ENCODE data around the gene SPATS2L.

SPATS2L gene

DNA sequence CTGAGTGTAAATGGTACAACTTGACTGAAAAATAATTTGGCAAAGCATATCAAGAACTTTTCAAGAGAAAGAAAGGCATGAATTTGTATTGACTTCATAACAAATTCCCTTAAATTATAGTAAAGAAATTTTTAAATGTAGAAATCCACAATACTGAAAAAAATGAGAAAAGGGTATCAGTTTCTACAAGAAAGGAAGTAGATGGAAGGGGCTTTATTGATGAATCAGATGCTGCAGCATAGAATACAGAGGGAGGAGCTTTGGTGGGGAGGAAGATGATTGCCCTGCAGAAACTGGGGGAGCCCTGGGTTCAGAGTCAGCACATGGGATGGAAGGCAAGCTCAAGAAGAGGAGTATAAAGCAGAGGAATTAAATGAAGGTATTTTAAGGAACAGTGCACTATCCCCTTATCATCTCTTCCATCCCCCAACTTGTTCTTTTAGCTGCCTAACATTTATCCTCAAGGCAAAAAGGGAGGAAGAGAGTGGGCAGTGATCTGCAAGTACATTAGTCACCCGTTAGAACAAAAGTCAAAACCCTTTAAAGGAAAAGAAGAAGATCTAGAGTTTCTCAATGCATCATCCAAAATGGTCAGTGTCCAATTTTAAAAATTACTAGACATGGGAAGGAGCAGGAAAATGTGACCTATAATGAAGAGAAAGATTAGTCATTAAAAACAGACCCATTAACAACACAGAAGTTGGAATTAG, 125.7 kb downstream of the SPATS2L start:
- in situ Hi-C loops (cut with HindIII; ENCODE audit: low sequenced_read_pairs), result no loop called here
- TF ChIP-seq CTCF (IDR thresholded peaks at IDR 0.05; ENCODE audit: low read depth, low read length, missing control alignments), result no peak
- DNase-seq (ENCODE audit: low read depth), result no peak
- H3K4me3 ChIP-seq (ENCODE audit: low read depth, low read length), result no peak overlapping the region

- no peak for TF ChIP-seq CTCF (IDR thresholded peaks at IDR 0.05; ENCODE audit: low read depth, low read length, missing control alignments)
- in situ Hi-C loops (cut with HindIII; ENCODE audit: low sequenced_read_pairs), result no loop called here
- no peak for DNase-seq (ENCODE audit: low read depth)
- no peak overlapping the region for H3K4me3 ChIP-seq (ENCODE audit: low read depth, low read length)
Measured at GRCh38 chr2:200435379-200435778, 128.9 kb downstream of the SPATS2L start.

- no peak for DNase-seq (ENCODE audit: low read depth)
- no peak overlapping the region for H3K4me3 ChIP-seq (ENCODE audit: low read depth, low read length)
- in situ Hi-C loops (cut with HindIII; ENCODE audit: low sequenced_read_pairs), result no loop called here
- TF ChIP-seq CTCF (IDR thresholded peaks at IDR 0.05; ENCODE audit: low read depth, low read length, missing control alignments), result no peak
Measured at GRCh38 chr2:200438251-200438650, 131.8 kb downstream of the SPATS2L start.

DNA sequence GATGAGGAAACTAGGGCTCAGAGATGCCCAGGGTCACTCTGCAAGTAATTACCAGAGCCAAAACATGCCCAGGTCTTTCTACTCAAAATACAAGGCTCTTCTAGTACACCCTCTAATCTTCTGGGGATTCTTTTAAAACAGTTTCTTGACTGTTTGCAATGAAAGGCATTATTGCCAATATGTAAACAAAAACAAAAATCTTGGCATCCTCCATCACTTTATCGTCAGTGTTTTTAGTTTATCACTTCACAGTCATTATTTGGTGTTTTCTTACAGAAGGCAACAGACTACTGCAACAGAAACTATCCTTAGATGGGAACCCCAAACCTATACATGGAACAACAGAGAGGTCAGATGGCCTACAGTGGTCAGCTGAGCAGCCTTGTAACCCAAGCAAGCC, 132.4 kb downstream of the SPATS2L start:
- no peak for TF ChIP-seq CTCF (IDR thresholded peaks at IDR 0.05; ENCODE audit: low read depth, low read length, missing control alignments)
- in situ Hi-C loops (cut with HindIII; ENCODE audit: low sequenced_read_pairs), result no loop called here
- DNase-seq (ENCODE audit: low read depth), result no peak
- H3K4me3 ChIP-seq (ENCODE audit: low read depth, low read length), result no peak overlapping the region

GRCh38 chr2:200439981-200440380, 133.5 kb downstream of the SPATS2L start:
- DNase-seq (ENCODE audit: low read depth), result no peak
- H3K4me3 ChIP-seq (ENCODE audit: low read depth, low read length), result no peak overlapping the region
- no peak for TF ChIP-seq CTCF (IDR thresholded peaks at IDR 0.05; ENCODE audit: low read depth, low read length, missing control alignments)
- in situ Hi-C loops (cut with HindIII; ENCODE audit: low sequenced_read_pairs), result no loop called here

DNA sequence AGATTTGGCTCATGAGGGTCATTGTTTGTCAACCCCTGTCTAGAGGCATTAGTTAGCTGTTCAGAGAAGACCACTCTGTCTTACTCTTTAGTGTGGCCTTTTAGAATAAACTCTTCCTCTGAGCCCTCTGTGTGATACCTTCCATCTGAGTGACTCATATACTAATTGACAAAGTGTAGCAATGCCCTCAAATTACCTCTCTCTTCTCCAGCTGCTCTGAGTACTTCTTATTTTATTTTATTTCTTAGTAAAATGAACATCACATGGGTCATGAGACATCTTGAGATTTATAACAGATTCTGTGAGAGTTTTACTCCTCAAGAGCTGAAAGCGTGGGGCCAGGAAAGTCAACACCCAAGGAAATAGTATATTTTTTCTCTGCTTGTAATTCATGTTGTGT, 136.0 kb downstream of the SPATS2L start:
- in situ Hi-C loops (cut with HindIII; ENCODE audit: low sequenced_read_pairs), result no loop called here
- TF ChIP-seq CTCF (IDR thresholded peaks at IDR 0.05; ENCODE audit: low read depth, low read length, missing control alignments), result no peak

More for the DNA sequence above, 136.0 kb downstream of the SPATS2L start:
- DNase-seq (ENCODE audit: low read depth), result peak; percentile 49
- no peak overlapping the region for H3K4me3 ChIP-seq (ENCODE audit: low read depth, low read length)

All from astrocyte of the cerebellum (primary cell).